NCI-H510A treated with DMSO at 0.1 percent for 48 hours (cell line): ENCODE data around the gene MND1.

Experiments used
- DNase-seq: peaks from one replicate; lab custom pipeline; 2025; lab: John Stamatoyannopoulos, UW

MND1 gene, protein sequence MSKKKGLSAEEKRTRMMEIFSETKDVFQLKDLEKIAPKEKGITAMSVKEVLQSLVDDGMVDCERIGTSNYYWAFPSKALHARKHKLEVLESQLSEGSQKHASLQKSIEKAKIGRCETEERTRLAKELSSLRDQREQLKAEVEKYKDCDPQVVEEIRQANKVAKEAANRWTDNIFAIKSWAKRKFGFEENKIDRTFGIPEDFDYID

GRCh38 chr4:153344131-153345011, at the start of gene MND1:
TSS of gene MND1 (plus strand) at chr4:153344688. CDS start at chr4:153344738, 50 bp downstream.
- DNase-seq: peak; percentile 56

GRCh38 chr4:153295131-153295755, 49.2 kb upstream of the MND1 start:
- no peak for DNase-seq

GRCh38 chr4:153296040-153296823, 48.3 kb upstream of the MND1 start:
- no peak for DNase-seq

DNA sequence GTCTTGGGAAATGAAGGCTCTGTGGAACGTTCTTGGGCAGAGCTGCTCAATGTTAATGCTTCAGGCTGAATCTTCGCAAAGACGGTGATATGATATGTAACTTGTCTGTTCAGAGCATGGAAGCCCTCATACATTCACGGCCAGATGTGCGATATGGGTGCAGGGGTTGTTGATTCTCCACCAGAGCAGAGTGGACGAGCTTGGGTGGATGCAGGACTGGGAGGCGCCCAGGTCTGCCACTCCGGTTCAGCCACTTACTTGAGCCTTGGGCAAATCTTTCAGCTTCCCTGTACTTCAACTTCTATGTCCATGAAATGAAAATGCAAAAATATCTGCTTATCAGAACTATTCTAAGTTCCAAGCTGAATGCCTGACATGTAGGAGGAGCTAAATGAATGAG, 47.4 kb upstream of the MND1 start:
- no peak for DNase-seq

DNA sequence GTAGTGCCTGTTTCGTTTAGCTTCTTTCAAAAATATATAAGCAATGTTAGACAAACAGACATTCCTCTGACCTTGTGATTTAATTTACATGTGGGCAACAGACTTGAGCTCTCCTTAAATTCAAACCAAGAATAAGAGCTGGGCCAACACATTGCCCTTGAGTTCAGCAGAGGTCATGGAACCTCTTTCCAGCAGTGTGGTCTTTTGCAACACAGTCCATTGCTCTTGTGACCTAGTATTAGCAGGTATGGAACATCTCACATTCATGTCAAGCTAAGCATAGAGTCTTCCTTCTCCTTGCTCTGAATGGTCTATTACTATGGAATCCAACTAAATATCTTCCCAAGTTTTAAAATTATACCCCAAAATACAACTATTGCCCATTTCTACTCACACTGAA, 33.7 kb upstream of the MND1 start:
- no peak for DNase-seq

GRCh38 chr4:153314915-153315314, 29.6 kb upstream of the MND1 start:
- DNase-seq: no peak

DNA sequence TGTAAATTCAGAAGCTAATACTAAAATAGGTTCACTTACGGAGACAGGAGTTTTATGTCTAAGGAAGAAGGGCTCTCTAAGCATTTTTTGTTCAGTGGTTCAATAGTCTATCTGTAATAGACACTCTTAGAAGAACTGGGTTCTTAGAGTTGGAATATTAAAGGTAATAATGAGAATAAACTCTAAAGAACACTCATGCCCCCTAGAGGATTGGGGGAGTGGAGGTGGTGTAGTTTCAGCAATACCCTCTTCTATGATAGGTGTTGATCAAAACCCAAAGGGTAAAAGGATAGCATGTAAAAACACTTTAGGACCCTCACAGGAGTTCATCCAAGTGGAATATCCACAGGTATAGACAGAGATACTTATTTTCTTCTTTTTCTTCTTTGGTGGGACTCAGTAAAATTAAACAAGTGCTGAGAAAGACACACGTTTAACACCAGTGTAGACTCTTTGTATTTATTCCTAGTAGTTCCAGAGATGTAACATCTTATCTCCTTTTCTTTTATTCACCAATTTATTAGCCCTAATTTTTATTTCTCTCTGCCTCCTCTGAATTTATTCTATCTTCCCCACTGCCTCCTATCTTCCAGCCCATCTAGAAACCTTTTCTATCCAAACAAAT, 25.7 kb upstream of the MND1 start:
- DNase-seq: peak; percentile 50

GRCh38 chr4:153322791-153323190, 21.7 kb upstream of the MND1 start:
- DNase-seq: no peak

GRCh38 chr4:153324046-153324445, 20.4 kb upstream of the MND1 start:
- no peak for DNase-seq

- DNase-seq: no peak
These were observed 18.9 kb upstream of the MND1 start for GRCh38 chr4:153325558-153325957.

DNA sequence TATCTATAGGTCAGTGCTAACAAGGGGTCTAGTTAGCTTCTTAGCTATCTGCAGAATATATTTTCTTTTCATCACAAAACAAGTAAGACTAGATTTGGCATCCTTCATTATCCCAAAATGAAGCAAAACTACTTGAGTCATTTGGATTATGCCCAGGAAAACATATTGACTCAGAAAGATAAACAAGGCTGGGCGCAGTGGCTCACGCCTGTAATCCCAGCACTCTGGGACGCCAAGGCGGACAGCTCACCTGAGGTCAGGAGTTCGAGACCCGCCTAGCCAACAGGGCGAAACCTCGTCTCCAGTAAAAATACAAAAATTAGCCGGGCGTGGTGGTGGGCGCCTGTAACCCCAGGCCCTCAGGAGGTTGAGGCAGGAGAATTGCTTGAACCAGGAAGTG, 18.0 kb upstream of the MND1 start:
- no peak for DNase-seq

GRCh38 chr4:153327247-153327646, 17.2 kb upstream of the MND1 start:
- no peak for DNase-seq

DNA sequence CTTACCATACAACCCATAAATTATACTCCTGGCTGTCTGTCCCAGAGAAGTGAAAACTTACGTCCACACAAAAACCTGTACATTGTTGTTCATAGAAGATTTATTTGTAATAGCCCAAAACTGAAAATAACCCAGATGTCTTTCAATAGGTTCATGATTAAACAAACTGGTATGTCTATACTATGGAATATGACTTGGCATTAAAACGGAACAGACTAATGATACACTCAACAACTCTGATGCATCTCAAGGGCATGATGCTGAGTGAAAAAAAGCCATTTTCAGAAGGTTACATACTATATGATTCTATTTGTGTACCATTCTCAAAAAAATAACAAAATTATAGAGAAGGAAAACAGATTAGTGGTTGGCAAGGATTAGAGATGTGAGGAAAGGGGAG, 11.6 kb upstream of the MND1 start:
- DNase-seq: no peak

GRCh38 chr4:153333874-153334273, 10.6 kb upstream of the MND1 start:
- DNase-seq: no peak

GRCh38 chr4:153335665-153336064, 8.8 kb upstream of the MND1 start:
- DNase-seq: no peak

- DNase-seq: no peak
These were observed 6.8 kb upstream of the MND1 start for GRCh38 chr4:153337686-153338085.

DNA sequence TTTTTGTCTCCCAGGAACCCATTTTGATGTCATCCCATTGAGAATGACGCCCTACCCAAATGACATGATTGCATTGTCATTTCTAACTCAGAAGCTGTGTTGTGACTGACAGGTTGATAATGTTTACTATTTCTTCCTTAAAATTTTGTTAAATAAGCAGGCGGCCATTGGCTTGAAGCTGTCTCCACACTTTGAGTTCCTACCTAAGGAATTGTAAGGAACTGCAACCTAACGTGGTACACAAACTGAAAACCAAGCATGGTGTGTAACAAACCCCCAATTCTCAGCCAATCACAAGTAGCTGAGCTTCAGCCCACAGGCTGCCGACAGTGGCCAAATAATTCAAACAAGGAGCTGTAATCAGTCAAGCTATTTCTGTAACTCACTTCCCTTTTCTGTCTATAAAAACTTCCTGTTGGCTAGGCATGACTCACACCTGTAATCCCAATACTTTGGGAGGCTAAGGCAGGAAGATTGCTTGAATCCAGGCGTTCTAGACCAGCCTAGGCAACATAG, 2.9 kb upstream of the MND1 start:
- no peak for DNase-seq

DNA sequence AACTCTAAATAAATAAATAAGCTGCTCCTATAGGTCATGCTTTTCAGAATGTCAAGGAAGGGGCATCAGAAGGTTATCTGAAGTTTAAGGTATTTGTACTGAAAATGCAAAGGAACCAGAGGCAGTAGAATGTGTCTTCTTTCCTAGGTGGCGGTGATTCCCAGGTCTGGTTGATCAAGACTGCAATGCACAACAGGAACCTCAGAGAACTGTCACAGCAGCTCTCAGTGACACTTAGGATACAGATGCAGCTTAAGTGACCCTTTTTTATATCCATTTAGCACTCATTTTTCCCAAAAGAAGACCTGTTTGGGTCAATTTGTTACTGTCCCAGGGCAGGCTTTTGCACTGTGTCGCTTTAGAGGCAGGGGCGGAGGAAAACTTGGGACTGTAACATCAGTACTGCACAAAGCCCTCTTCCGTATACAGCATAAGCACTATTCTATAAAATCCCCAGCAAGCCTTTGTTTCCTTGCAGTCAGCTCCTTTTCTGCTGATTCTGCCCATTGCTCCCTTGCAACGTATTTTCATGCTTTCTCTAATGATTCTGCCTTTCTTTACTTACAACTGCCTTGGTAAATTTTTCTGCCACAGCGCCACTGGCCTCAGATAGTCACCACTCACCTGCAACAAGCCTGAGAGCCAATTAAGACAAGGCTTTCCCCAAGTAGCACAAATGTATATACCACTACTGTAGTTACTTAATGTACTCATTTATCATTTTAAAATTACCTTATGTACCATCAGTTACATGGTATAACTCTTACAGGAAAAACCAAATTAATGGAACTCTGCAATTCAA, 1.5 kb upstream of the MND1 start:
- DNase-seq: no peak

DNA sequence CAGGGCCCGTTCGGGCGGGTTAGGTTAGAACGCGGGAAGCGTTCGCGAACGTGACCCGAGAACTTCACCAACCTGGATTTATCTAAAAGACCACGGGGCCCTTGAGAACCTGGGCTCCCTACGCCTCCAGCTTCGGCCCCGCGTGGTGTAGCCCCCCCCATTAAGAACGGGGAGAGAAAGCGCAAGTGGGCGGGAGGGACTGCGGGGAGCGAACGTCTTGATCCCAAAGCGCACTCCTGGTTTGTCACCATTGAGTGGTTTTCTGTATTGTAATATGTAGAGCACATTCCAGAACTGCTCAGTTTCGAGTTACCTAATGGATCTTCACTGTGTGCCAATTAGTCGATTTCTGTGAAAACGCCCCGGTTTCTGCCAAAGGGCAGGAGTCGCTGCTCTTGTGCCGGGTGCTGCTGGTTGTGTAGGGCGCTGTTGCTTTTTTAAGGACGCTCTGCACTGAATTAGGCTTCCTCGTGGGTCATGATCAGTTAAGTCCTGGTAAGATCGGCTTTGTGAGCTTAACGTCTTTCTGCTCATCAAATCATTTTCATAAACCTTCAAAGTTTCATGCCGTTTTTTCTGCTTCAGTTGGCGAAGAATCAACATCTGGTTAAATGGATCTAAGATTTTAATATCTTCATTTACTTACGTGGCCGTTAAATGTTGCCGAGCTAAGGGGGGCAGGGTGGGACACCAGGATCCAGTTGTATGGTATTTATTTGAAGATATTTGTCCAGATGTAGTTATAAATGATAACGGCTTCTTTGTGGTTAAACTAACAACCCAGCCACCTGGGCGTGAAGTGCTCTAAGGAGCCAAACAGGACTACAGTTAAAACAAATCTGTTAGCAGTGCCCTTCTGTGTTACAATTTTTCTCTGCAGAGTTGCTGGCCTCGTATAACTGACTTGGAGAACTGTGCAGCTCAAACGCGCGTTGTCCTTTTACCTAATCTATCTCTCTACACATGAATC, 809 bp downstream of the MND1 start:
- peak; percentile 42 for DNase-seq

DNA sequence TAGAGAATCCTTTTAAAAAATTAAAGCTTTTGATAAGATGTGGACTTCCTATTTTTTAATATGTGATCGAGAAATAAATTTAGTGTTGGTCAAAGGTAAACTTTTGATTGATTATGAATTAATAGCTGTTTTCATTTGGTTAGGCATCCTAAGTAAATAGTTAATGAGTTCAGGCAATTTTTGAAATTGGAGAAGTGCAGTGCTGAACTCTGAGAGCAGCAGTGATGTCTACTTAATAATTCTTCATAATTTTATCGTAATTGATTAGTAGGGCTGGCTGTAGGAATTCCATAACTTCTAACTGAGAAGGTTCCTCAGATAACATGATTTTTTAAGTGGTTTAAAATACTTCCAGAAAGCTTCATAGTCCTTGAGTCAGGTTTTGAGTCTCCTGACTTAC, 1.5 kb downstream of the MND1 start:
- DNase-seq: peak; percentile 42
